Esophagus mucosa (tissue), 1 donor: ENCODE results near the gene GPR156. TPM values are rescaled to one million over a fixed set of nuclear protein-coding genes. Genes with fewer than 3 reads are reported as not detected.
A peak's percentile ranks its signal among the peaks of the same experiment; 100 is the strongest.
"Not testable (repeated sequence)": the region's sequence is repeated elsewhere in the genome, so short reads cannot be mapped to it uniquely, and the experiment has no call there.

Experiments
- ATAC-seq: fragments of 200-7000 bp; cut with Tn5 transposase; one replicate; pipeline ENCODE4 v1.9.1; 2020
- total RNA-seq: library from RNA; stranded (reverse); gene quantifications from one replicate; pipeline ENCODE4 v1.2.4, GENCODE V29; 2023
- donor health status: DM: yes; HTN: yes; CAD: no.

The GPR156 gene
- total RNA-seq, 1 donor from 2014 or later = 0.08 TPM

- no peak for ATAC-seq
Observed at GRCh38 chr3:120157113-120157512, 127.9 kb downstream of the GPR156 start.

- no peak for ATAC-seq
Observed at GRCh38 chr3:120156699-120157098, 128.3 kb downstream of the GPR156 start.

- ATAC-seq = not testable (repeated sequence)
Observed at GRCh38 chr3:120155694-120156093, 129.3 kb downstream of the GPR156 start.

- ATAC-seq = no peak
Observed at GRCh38 chr3:120155108-120155507, 129.9 kb downstream of the GPR156 start.

GRCh38 chr3:120153294-120153693 lies 131.7 kb downstream of the GPR156 start:
- ATAC-seq = peak; percentile 86

- ATAC-seq = no peak
Observed at GRCh38 chr3:120151791-120152190, 133.2 kb downstream of the GPR156 start.

GRCh38 chr3:120148187-120148949 lies 136.7 kb downstream of the GPR156 start:
- ATAC-seq = no peak

GRCh38 chr3:120147072-120147871 lies 137.8 kb downstream of the GPR156 start:
- ATAC-seq = peak; percentile 94

GRCh38 chr3:120145542-120146285 lies 139.3 kb downstream of the GPR156 start:
- peak; percentile 86 for ATAC-seq

- ATAC-seq = no peak
Observed at GRCh38 chr3:120144267-120144666, 140.8 kb downstream of the GPR156 start.

- no peak for ATAC-seq
Observed at GRCh38 chr3:120143676-120144075, 141.3 kb downstream of the GPR156 start.

- no peak for ATAC-seq
Observed at GRCh38 chr3:120142236-120142635, 142.8 kb downstream of the GPR156 start.

- no peak for ATAC-seq
Observed at GRCh38 chr3:120140098-120140742, 144.8 kb downstream of the GPR156 start.

- no peak for ATAC-seq
Observed at GRCh38 chr3:120139140-120139539, 145.9 kb downstream of the GPR156 start.

- ATAC-seq = no peak
Observed at GRCh38 chr3:120137548-120137947, 147.5 kb downstream of the GPR156 start.

- no peak for ATAC-seq
Observed at GRCh38 chr3:120130656-120131055, 154.4 kb downstream of the GPR156 start.

- ATAC-seq = no peak
Observed at GRCh38 chr3:120129718-120130513, 155.1 kb downstream of the GPR156 start.

- ATAC-seq = no peak
Observed at GRCh38 chr3:120129051-120129450, 156.0 kb downstream of the GPR156 start.

GRCh38 chr3:120125992-120126391 lies 159.0 kb downstream of the GPR156 start:
- no peak for ATAC-seq

- no peak for ATAC-seq
Observed at GRCh38 chr3:120119846-120120510, 165.0 kb downstream of the GPR156 start.
